GM19239 (cell line): ENCODE data around the gene MRPL48.
"Not testable (repeated sequence)": the region's sequence is repeated elsewhere in the genome, so short reads cannot be mapped to it uniquely, and the experiment has no call there.

ENCODE experiments used
- DNase-seq: peaks from one replicate; pipeline ENCODE4 v3.0.0; 2011; ENCODE audit warnings: low spot score; ENCODE audit not compliant: insufficient read length
- FAIRE-seq: peaks from 2 replicates; lab custom pipeline; 2011; peaks lifted over from hg19 to GRCh38; lab: Jason Lieb, UNC

Gene MRPL48

DNA sequence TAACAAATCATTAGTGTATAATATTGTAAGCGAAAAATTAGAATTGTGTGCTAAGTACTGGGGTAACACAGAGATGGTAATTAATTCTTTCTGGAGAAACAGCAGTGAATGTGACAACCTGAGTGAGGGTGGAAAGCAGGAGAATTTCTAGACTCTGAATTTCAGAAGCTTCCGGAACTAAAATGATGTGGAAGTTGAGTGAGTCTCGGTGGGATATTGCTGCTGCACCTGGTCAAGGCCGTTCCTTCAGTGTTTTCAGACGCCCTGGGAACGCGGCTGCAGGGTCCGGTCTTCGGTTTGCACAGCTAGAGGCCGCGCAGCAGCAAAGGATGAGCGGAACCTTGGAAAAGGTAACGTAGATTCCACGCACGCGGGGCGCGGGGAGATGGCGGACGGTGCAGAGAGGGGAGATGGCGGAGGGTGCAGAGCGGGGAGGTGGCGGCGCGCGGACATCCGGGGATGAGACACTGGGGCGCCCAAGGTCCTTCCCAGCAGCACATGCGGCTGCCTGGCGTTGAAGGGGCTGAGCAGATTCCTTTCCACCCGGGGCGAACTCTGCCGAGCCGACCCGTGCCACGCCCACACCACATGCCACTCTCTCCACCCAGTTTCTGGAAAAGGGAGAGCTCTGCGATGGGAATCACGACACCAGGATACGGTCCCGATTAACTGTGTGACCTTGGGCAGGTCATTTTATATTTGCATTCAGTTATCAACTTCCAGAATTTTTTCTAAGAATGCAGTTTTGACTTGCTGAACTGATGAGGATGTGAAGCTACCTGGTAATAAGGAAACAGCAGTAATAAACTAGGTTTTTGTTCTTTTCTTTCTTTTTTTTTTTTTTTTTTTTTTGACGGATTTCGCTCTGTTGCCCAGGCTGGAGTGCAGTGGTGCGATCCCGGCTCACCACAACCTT is at the start of gene MRPL48:
TSS of gene MRPL48 (plus strand) at position 232 of the 916 bp plus-strand sequence. CDS start at position 330, 98 bp downstream.
- DNase-seq (peak; percentile 89), FAIRE-seq (peak; percentile 91)

DNA sequence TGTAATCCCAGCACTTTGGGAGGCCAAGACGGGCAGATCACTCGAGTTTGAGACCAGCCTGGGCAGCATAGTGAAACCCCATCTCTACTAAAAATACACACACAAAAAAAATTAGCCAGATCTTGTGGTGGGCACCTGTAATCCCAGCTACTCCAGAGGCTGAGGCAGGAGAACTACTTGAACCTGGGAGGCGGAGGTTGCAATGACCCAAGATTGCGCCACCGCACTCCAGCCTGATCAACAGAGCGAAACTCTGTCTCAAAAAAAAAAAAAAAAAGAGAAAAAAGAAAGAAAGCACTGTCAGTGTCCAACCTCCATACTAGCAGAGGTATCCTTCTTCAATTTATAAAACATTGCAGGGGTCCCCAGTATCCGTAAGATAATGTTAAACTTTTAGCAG is 44.6 kb upstream of the MRPL48 start:
- no peak for DNase-seq
- FAIRE-seq: no peak

DNA sequence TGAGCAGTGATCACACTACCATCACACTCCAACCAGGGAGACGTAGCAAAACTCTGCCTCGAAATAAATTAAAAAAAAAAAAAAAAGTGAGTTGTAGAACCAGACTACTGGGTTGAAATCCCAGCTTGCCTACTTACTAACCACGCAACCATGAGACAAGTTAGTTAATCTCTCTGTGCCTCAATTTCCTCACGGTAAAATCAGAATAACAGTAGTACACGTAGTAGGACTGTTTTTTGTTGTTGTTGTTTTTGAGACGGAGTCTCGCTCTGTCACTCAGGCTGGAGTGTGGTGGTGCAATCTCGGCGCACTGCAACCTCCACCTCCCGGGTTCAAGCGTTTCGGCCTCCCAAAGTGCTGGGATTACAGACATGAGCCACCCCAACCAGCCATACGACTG is 41.0 kb upstream of the MRPL48 start:
- FAIRE-seq (no peak), DNase-seq (no peak)

DNA sequence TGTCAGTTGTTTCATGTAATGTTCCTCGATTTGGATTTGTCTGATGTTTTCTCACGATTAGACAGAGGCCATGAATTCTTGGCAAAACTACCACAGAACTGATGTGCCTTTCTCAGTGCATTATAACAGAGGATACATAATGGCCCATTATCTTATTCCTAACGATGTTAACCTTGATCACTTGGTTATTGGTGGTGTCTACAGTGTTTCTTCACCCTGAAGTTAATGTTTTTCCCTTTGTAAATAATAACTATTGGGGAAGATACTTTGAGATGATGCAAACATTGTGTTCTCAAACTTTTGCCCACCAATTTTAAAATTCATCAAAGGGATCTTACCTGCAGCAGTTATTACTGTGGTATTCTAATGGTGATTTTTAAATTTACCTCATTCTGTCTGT is 39.9 kb upstream of the MRPL48 start:
- FAIRE-seq: no peak
- no peak for DNase-seq

DNA sequence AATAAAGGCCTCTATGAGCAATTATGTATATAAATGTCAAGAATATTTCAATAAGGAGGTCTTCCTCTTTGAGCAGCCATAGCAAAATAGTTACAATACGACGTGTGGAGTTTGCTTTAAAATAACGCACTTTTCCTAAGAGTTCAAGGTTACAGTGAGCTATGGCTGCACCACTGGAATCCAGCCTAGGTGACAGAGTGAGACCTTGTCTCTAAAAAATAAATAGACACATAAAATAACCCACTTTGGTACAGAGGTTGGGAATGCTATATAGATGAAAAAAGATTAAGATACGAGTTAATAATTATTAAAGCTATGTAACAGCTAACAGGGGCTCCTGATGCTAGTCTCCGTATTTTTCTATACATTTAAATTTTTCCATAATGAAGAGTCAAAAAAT is 39.4 kb upstream of the MRPL48 start:
- FAIRE-seq: no peak
- DNase-seq: no peak

DNA sequence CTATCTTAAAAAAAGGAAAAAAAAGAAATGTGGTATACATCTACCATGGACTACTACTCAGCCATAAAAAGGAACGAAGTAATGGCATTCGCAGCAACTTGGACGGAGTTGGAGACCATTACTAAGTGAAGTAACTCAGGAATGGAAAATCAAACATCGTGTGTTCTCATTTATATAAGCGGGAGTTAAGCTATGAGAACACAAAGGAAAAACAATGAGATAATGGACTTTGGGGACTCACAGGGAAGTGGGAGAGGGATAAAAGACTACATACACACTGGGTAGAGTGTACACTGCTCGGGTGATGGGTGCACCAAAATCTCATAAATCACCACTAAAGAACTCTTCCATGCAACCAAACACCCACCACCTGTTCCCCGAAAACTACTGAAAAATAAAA is 38.6 kb upstream of the MRPL48 start:
- DNase-seq (no peak), FAIRE-seq (no peak)

DNA sequence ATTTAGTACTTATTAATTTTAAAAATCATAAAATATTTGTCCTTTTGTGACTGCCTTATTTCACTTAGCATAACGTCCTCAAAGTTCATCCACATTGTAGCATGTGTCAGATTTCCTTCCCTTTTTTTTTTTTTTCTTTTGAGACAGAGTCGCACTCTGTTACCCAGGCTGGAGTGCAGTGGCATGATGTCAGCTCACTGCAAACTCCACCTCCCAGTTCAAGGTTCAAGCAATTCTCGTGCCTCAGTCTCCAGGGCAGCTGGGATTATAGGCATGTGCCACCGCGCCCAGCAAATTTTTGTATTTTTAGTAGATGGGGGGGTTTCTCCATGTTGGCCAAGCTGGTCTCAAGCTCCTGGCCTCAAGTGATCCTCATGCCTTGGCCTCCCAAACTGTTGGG is 37.4 kb upstream of the MRPL48 start:
- DNase-seq: no peak
- no peak for FAIRE-seq

DNA sequence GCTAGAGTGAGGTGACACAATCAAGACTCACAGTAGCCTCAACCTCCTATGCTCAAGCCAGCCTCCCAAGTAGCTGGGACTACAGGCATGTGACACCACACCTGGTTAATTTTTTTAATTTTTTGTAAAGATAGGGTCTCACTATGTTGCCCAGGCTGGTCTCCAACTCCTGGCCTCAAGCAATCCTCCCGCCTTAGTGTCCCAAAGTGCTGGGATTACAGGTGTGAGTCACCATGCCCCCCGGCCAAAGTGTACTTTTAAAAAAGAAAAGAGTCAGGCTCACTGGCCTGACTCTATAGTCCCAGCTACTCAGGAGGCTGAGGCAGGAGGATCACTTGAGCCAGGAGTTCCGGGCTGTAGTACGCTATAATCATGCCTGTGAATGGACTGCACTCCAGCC is 36.8 kb upstream of the MRPL48 start:
- FAIRE-seq, DNase-seq: not testable (repeated sequence)

DNA sequence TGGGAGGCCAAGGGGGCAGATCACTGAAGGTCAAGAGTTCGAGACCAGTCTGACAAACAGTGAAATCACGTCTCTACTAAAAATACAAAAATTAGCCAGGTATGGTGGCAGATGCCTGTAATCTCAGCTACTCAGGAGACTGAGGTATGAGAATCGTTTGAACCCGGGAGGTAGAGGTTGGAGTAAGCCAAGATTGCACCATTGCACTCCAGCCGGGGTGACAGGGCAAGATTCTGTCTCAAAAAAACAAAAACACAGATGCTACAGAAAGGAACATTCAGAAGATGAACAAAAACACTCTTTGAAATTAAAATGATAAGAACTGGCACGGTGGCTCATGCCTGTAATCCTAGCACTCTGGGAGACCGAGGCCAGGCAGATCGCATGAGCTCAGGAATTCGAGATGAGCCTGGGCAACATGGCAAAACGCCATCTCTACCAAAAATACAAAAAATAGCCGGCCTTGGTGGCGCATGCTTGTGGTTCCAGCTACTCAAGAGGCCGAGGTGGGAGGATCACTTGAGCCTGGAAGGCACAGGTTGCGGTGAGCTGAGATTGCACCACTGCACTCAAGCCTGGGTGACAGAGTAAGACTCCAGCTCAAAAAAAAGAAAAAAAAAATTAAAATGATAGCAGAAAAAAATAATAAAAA is 35.3 kb upstream of the MRPL48 start:
- FAIRE-seq (no peak), DNase-seq (no peak)

DNA sequence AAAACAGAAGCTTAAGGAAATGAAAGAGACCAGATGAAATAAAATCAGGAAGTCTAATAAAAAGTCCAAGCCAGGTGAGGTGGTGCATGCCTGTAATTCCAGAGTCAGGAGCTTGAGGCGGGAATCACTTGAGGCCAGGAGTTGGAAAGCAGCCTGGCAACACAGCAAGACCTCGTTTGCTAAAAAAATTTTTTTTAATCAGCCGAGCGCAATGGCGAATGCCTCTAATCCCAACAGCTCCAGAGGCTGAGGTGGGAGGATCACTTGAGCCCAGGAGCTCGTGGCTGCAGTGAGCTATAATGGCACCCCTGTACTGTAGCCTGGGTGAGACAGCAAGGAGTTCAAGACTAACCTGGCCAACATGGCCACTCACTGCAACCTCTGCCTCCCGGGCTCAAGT is 34.8 kb upstream of the MRPL48 start:
- DNase-seq: no peak
- FAIRE-seq: no peak

DNA sequence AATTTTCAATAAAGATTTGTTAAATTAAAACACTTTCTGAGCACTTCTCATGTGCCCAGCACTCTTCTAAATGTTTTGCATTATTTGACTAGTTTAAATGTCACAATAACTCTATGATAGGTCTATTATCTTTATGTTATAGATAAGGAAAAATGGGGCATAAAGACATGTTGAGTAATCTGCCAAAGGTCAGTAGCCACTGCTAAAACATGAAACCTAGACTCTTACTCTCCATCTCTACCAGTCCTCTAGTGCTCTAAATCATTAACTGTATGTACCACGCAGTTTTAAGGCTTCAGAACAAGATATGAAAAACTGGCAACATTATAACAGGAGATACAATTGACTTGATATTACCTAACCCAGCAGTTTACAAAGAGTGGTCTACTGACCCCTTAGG is 33.7 kb upstream of the MRPL48 start:
- DNase-seq (no peak), FAIRE-seq (no peak)

DNA sequence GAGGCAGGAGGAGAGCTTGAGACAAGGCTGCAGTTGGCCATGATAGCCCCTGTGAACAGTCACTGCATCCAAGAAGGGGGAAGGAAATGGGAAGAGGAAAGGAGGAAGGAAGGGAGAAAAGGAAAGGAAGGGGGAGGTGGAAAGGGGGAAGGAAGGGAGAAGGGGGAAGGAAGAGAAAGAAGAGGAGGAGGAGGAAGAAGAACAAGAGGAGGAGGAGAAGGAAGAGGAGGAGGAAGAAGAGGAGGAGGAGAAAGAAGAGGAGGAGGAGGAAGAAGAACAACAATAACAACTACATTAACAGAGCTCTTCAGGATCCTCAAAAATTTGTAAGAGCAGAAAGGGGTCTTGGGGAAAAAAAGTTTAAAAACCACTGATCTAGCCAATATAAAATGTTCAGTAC is 32.0 kb upstream of the MRPL48 start:
- no peak for DNase-seq
- no peak for FAIRE-seq

DNA sequence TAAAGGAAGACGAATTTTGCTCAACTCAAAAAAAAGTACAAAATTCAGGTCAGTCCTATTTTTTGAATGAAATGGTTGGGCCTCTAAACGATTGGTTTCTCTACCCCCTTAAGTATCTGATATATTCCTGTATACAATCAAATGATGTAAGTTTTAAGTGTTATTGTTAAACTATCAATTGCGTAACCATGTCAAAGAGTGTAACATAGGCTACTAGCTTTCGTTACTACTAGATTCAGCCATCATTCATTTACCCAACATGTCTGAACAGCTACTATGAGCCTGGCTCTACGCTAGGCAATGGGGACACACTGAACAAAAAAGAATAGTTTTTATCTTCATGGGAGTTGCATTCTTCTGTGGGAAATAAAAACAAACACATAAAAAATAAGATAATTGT is 30.1 kb upstream of the MRPL48 start:
- FAIRE-seq (no peak), DNase-seq (no peak)

DNA sequence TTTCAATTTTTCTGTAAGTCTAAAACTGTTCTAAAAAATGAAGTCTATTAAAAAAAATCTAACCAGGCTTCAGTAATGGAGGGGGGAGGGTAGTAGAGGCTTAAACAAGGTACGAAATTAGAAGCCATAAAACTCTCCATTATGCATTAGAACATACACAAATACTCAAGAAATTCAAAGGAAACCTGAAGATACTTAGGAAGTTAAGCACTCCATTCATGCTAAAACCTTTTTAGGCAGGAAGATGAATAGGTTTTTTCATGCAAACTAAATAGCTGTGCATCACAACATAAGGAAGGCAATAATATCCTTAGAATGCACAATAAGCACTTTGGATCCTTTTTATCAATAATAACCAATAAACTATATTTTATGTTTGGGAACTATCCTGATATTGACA is 29.2 kb upstream of the MRPL48 start:
- FAIRE-seq (no peak), DNase-seq (no peak)

DNA sequence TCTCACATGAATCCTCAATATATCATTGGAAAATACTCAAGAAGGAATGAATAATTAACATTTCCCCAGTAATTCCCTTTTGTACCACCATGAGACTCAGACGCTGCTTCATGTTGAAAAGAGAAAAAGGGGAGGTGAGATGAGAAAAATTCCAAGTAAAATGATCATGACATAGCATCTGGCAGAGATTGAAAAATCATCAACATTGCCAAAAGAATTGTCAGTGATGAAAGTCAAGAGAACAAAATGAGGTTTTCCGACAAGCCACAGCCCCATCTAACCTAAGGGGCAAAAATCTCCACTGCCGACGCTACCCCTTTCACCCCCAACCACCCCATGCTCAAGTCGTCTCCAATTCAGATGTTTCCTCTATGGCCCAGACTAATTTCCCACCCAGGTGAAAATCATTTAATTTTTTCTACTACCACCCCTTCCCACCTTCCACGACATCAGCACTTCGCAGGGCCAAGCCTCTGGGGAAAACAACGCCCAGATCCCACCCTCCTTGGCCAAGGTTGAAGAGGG is 28.0 kb upstream of the MRPL48 start:
- peak; percentile 37 for FAIRE-seq
- no peak for DNase-seq

DNA sequence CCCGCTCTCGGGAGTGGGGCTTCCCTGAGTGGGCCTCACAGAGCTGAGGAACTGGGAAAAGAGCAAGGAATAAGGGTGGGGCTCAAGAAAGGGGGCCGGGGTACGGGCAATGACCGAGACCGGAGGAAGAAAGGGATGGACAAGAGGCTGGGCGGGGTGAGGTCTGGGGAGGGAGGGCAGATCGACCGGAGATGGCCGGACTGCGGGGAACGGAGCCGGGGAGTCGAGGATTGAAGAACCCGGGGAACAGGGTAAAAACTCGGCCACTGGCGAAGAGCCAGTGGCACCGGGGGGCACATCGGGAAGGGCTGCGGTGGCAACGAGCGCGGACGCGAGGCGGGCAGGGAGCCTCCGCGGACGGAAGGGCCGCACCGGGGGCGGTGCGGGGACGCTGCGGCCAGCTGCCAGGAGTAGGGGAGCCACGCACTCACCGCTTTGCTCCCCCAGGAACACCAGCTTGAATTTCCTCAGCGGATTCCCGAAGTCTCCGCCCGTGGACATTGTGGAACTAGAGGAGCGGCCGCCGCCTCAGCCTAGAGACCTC is 27.5 kb upstream of the MRPL48 start:
- FAIRE-seq: no peak
- DNase-seq: no peak

DNA sequence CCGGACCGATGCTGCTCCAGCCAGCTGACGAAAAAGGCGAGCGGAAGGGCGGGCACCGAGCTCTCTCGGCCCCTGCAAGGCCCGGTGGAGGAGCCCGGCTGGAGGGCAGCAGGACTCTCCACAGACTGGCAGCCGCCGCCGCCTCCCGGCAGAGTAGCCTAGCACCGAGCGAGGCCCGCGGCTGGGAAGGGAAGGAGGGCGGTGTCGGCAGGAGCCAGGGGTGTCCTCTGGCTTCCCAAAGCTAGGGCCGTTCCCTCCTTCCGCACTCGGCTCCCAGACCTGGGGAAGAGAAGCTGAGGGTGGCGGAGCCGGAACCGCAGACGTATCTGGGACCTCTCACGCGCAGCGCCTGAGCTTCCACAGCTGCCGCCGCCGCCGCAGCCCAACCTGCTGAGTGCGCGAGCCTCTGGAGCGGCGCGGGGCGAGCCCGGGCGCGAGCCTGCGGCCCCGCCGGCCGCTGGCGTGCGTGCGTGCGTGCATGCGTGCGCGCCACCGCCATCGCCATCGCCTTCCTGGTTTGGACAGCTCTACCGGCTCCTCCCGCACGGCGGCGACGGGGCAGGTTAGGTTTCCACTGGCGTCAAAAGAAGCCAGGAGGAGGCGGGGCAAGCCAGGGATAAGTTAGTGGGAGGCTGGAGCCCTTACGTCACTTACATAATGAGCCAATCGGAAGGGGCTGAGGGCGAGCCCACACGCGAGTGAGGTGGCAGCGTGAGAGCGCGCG is 26.8 kb upstream of the MRPL48 start, which contains the start of gene RAB6A:
TSS of gene RAB6A (minus strand) at position 396 of the 724 bp plus-strand sequence. CDS start 439 bp downstream, outside the sequence.
- peak; percentile 92 for DNase-seq
- FAIRE-seq: peak; percentile 90

DNA sequence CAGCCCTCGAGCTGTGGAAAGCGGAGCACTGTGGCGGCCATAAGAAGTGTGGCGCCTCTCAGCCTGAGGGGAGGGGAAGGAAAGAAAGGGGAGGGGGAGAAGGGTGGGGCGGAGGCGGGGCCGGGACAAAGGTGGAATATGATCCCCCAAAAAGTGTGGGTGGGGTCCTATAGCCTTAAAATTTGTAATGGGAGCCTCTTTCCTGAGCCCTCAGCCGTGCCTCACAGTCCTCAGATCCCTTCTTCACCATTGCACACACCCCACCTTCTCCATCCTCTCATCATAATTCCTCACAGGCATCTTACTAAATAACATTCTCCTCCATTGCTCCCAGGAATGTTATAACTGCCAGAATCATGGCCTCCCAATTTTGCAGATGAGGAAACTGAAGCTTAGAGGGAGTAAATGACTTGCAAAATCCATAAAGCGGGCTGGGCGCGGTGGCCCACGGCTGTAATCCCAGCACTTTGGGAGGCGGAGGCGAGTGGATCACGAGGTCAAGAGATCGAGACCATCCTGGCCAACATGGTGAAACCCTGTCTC is 26.2 kb upstream of the MRPL48 start:
- FAIRE-seq (peak; percentile 37), DNase-seq (peak; percentile 31)

DNA sequence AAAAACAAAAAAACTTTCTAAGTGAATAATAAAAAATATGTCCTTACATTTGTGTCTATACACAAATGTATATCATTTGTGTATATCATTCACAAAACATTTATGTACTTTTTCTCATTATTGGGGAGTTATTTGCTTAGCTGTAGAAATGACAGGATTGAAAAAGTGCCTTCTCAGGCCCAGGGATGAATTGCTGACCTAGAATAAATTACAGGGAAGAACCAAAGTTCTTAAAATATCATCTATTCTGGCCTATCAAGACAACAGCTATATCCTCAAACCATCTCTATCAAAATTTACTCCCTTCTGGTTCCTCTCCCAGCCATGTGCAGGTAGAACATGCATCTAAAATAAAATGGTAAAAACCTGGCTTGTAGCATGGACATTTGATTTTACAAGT is 24.9 kb upstream of the MRPL48 start:
- no peak for DNase-seq
- no peak for FAIRE-seq

DNA sequence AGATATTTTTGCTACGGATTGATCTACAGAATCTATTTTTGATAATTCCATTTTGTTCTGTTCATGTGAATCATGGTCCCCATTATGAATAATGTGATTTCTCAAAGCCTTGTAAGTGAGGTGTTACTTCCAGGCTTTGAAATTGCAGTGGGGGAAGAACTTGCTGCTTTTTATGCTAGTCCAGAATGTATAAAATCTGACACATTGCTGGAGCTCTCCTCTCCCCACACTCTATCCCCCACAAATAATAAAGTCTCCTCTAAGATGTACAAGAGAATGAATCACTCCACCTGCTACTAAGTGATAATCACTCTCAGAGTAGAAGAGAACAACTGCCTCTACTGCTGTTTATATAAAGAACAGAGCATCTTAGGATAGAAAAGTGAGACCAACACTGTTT is 20.9 kb upstream of the MRPL48 start:
- FAIRE-seq (no peak), DNase-seq (no peak)
